ENCODE measurements around the gene CDCA5. TPM values are rescaled to one million over a fixed set of nuclear protein-coding genes. Genes with fewer than 3 reads are reported as not detected.

Gene CDCA5
- total RNA-seq, 3 donors from 2014 or later (not counting 1 experiment from before 2014, with no cell fraction given): 3.3 to 6.8 (median 3.8) TPM

GRCh38 chr11:65085446-65085845 is 1.6 kb upstream of the CDCA5 start:
- Mint-ChIP-seq H3K4me1 (peaks cover 27 to 31% of the 10 kb centered on the region in 2 donors), H3K36me3 (peaks cover 7% of the 10 kb centered on the region)
- no peak overlapping the region for H3K4me3 ChIP-seq (ENCODE audit: low read length)

DNA sequence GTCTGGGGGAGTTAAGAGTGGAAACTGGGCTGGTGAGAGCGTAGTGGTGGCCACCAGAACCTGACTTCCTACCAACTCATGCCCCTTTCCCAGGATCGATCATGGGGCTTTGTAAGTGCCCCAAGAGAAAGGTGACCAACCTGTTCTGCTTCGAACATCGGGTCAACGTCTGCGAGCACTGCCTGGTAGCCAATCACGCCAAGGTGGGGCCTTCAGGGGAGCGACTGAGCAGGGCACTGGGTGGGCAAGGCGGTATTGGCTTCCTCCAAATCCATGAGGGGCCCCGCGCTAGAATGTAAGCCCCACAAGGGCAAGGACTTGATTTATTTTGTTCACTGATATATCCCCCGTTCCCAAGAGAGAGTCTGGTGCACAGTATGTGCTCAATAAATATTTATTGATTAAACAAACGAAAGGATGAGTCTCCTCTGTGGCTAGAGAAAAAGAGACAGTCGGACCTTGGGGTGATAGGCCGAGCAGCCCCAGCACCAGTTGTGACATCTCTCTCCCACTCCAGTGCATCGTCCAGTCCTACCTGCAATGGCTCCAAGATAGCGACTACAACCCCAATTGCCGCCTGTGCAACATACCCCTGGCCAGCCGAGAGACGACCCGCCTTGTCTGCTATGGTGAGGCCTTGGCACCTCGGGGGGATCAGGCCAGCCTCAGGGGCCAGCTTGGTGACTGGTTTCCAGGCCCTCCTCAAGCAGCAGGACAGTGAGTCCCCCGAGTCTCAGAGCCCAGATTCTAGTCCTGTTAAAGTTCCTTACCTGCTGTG is 947 bp upstream of the CDCA5 start:
- peaks cover 36% of the 10 kb centered on the region for H3K36me3 ChIP-seq (ENCODE audit: control insufficient read depth, insufficient read depth, low read length)
- 54% methylated on average over 23 of the region's 23 CpGs for WGBS (ENCODE audit: insufficient coverage)
- no peaks in the 10 kb centered on the region for H3K27me3 ChIP-seq (ENCODE audit: control insufficient read depth, insufficient read depth, low read length)
- peaks cover 16% of the 10 kb centered on the region for H3K4me1 ChIP-seq (ENCODE audit: control insufficient read depth, insufficient read depth, low read length)
- H3K4me3 ChIP-seq (ENCODE audit: low read length): peak overlapping the region; percentile 81
- no peaks in the 10 kb centered on the region for H3K9me3 ChIP-seq (ENCODE audit: control insufficient read depth, insufficient read depth, low read length)
- peak overlapping the region; percentile 94 for H3K4me3 Mint-ChIP-seq
- peak overlapping the region; percentile 98 to 100 for H3K27ac Mint-ChIP-seq
- H3K4me1 Mint-ChIP-seq: peaks cover 27 to 31% of the 10 kb centered on the region in 2 donors
- TF ChIP-seq CTCF (IDR thresholded peaks at IDR 0.05): no peak
- H3K27me3 Mint-ChIP-seq (ENCODE audit: low read depth in 2 of 2): no peaks in the 10 kb centered on the region
- intact Hi-C loops (cut with micrococcal nuclease): loop anchor here (1.0 to 10.0 kb wide), 4 partner anchors 12 to 1260 kb away; partner anchors contain the start of genes B4GAT1, BRMS1, FAU and MRPL49
- H3K9me3 Mint-ChIP-seq: no peaks in the 10 kb centered on the region
- peaks cover 7% of the 10 kb centered on the region for H3K36me3 Mint-ChIP-seq
- DNase-seq (no peak), ATAC-seq (peak in 1 of 3 donors; percentile 15)
- peak overlapping the region; percentile 96 for H3K27ac ChIP-seq (ENCODE audit: low read length)

More at GRCh38 chr11:65085446-65085845, 1.6 kb upstream of the CDCA5 start:
- ATAC-seq: no peak
- Histone ChIP-seq H3K27me3 (ENCODE audit: control insufficient read depth, insufficient read depth, low read length) (no peaks in the 10 kb centered on the region), H3K27ac (ENCODE audit: low read length) (no peak overlapping the region), H3K4me1 (ENCODE audit: control insufficient read depth, insufficient read depth, low read length) (peaks cover 16% of the 10 kb centered on the region), H3K9me3 (ENCODE audit: control insufficient read depth, insufficient read depth, low read length) (no peaks in the 10 kb centered on the region), H3K36me3 (ENCODE audit: control insufficient read depth, insufficient read depth, low read length) (peaks cover 36% of the 10 kb centered on the region)
- TF ChIP-seq CTCF (IDR thresholded peaks at IDR 0.05): no peak
- 95% methylated on average over 4 of the region's 4 CpGs for WGBS (ENCODE audit: insufficient coverage)
- Mint-ChIP-seq H3K27ac (peak overlapping the region; percentile 98 to 100), H3K9me3 (no peaks in the 10 kb centered on the region), H3K27me3 (ENCODE audit: low read depth in 2 of 2) (no peaks in the 10 kb centered on the region), H3K4me3 (peak overlapping the region; percentile 94)
- intact Hi-C loops (cut with micrococcal nuclease): loop anchor here (10.0 kb wide), 1 partner anchor 1259 kb away; the partner anchor contains the start of genes B4GAT1 and BRMS1
- no peak for DNase-seq

DNA sequence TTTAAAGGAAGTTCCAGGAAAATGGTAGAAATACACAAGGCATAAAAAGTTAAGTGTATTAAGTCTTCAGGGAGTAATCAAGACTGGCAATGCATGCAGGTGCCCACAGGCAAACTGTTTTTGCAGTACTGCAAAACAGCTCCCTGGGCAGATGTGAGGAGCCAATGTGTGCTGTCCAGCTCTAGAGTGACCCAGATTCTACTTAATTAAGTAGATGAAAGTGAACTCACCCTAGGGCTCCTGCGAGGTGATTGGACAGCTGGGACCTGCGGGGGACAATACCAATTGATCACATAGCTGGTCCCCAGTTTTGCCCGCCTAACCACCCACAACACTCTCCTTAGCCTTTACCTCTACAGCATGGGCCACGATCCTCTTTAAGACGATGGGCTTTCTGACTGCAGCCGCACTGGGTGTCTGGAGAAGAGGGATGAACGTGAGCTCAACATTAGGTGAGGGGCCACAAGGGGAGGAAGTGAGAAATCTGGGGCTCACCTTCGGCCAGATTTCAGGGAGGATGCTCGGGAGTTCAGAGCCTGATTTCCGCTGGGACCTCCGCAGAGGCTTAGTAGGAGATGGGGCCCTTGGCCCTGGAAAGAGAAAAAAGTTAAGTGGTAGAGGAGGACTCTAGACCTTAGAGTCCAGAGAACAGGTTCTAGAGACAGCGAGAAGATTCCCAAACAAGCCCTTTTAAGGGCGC is 556 bp downstream of the CDCA5 start:
- intact Hi-C loops (cut with micrococcal nuclease): loop anchor here (10.0 kb wide), 1 partner anchor 1262 kb away; the partner anchor contains the start of genes B4GAT1 and BRMS1
- no peaks in the 10 kb centered on the region for H3K27me3 Mint-ChIP-seq (ENCODE audit: low read depth in 2 of 2)
- no peaks in the 10 kb centered on the region for H3K9me3 Mint-ChIP-seq
- peaks cover 16% of the 10 kb centered on the region for H3K4me1 ChIP-seq (ENCODE audit: control insufficient read depth, insufficient read depth, low read length)
- peak overlapping the region; percentile 96 for H3K27ac ChIP-seq (ENCODE audit: low read length)
- 9% methylated on average over 13 of the region's 13 CpGs for WGBS (ENCODE audit: insufficient coverage)
- H3K27ac Mint-ChIP-seq: peak overlapping the region; percentile 98 to 100
- peak overlapping the region; percentile 81 for H3K4me3 ChIP-seq (ENCODE audit: low read length)
- H3K4me3 Mint-ChIP-seq: peak overlapping the region; percentile 94
- no peak for TF ChIP-seq CTCF (IDR thresholded peaks at IDR 0.05)
- no peaks in the 10 kb centered on the region for H3K36me3 Mint-ChIP-seq
- ATAC-seq (no peak), DNase-seq (no peak)
- no peaks in the 10 kb centered on the region for H3K9me3 ChIP-seq (ENCODE audit: control insufficient read depth, insufficient read depth, low read length)
- no peaks in the 10 kb centered on the region for H3K27me3 ChIP-seq (ENCODE audit: control insufficient read depth, insufficient read depth, low read length)
- peaks cover 27 to 31% of the 10 kb centered on the region in 2 donors for H3K4me1 Mint-ChIP-seq
- peaks cover 23% of the 10 kb centered on the region for H3K36me3 ChIP-seq (ENCODE audit: control insufficient read depth, insufficient read depth, low read length)
